Measurements from ENCODE around the gene TBC1D22A. TPM values are rescaled to one million over a fixed set of nuclear protein-coding genes. Genes with fewer than 3 reads are reported as not detected.

Gene TBC1D22A
- total RNA-seq, 1 donor from 2014 or later, result 23.2 TPM

- no peak overlapping the region for H3K4me3 Mint-ChIP-seq (ENCODE audit: low read depth)
- H3K27ac Mint-ChIP-seq, result no peak overlapping the region
- no peak for DNase-seq (ENCODE audit: low spot score, unreplicated experiment)
- peaks cover 1% of the 10 kb centered on the region for H3K36me3 Mint-ChIP-seq (ENCODE audit: insufficient read depth)
- no peak for TF ChIP-seq CTCF (IDR thresholded peaks at IDR 0.05; ENCODE audit: unreplicated experiment)
- no peaks in the 10 kb centered on the region for H3K27me3 Mint-ChIP-seq
- peaks cover 7% of the 10 kb centered on the region for H3K4me1 Mint-ChIP-seq (ENCODE audit: low read depth)
- no peaks in the 10 kb centered on the region for H3K9me3 Mint-ChIP-seq (ENCODE audit: low read depth)
Observed at GRCh38 chr22:46769706-46770105, 7.3 kb downstream of the TBC1D22A start.

GRCh38 chr22:46770151-46770641 lies 7.7 kb downstream of the TBC1D22A start:
- Mint-ChIP-seq H3K27me3 (no peaks in the 10 kb centered on the region), H3K27ac (peak overlapping the region; percentile 41)
- TF ChIP-seq CTCF (IDR thresholded peaks at IDR 0.05; ENCODE audit: unreplicated experiment), result no peak

GRCh38 chr22:46770726-46771125 lies 8.3 kb downstream of the TBC1D22A start:
- H3K27ac Mint-ChIP-seq, result peak overlapping the region; percentile 11
- TF ChIP-seq CTCF (IDR thresholded peaks at IDR 0.05; ENCODE audit: unreplicated experiment), result no peak
- no peak overlapping the region for H3K4me3 Mint-ChIP-seq (ENCODE audit: low read depth)
- H3K4me1 Mint-ChIP-seq (ENCODE audit: low read depth), result peaks cover 6% of the 10 kb centered on the region
- no peaks in the 10 kb centered on the region for H3K9me3 Mint-ChIP-seq (ENCODE audit: low read depth)
- H3K36me3 Mint-ChIP-seq (ENCODE audit: insufficient read depth), result peaks cover 1% of the 10 kb centered on the region
- H3K27me3 Mint-ChIP-seq, result no peaks in the 10 kb centered on the region
- DNase-seq (ENCODE audit: low spot score, unreplicated experiment), result no peak

More at GRCh38 chr22:46770151-46770641, 7.7 kb downstream of the TBC1D22A start:
- H3K36me3 Mint-ChIP-seq (ENCODE audit: insufficient read depth), result peaks cover 1% of the 10 kb centered on the region
- H3K4me1 Mint-ChIP-seq (ENCODE audit: low read depth), result peaks cover 5% of the 10 kb centered on the region
- no peaks in the 10 kb centered on the region for H3K9me3 Mint-ChIP-seq (ENCODE audit: low read depth)
- DNase-seq (ENCODE audit: low spot score, unreplicated experiment), result no peak
- H3K4me3 Mint-ChIP-seq (ENCODE audit: low read depth), result no peak overlapping the region

- no peak for TF ChIP-seq CTCF (IDR thresholded peaks at IDR 0.05; ENCODE audit: unreplicated experiment)
- DNase-seq (ENCODE audit: low spot score, unreplicated experiment), result no peak
- no peak overlapping the region for H3K4me3 Mint-ChIP-seq (ENCODE audit: low read depth)
- H3K9me3 Mint-ChIP-seq (ENCODE audit: low read depth), result no peaks in the 10 kb centered on the region
- peaks cover 1% of the 10 kb centered on the region for H3K36me3 Mint-ChIP-seq (ENCODE audit: insufficient read depth)
- no peaks in the 10 kb centered on the region for H3K27me3 Mint-ChIP-seq
- H3K4me1 Mint-ChIP-seq (ENCODE audit: low read depth), result peaks cover 10% of the 10 kb centered on the region
- H3K27ac Mint-ChIP-seq, result no peak overlapping the region
Observed at GRCh38 chr22:46773076-46773475, 10.6 kb downstream of the TBC1D22A start.

- peak overlapping the region; percentile 78 for H3K27ac Mint-ChIP-seq
- peaks cover 10% of the 10 kb centered on the region for H3K4me1 Mint-ChIP-seq (ENCODE audit: low read depth)
- no peak for TF ChIP-seq CTCF (IDR thresholded peaks at IDR 0.05; ENCODE audit: unreplicated experiment)
- no peak overlapping the region for H3K4me3 Mint-ChIP-seq (ENCODE audit: low read depth)
- H3K9me3 Mint-ChIP-seq (ENCODE audit: low read depth), result no peaks in the 10 kb centered on the region
- no peaks in the 10 kb centered on the region for H3K27me3 Mint-ChIP-seq
- H3K36me3 Mint-ChIP-seq (ENCODE audit: insufficient read depth), result peaks cover 1% of the 10 kb centered on the region
- DNase-seq (ENCODE audit: low spot score, unreplicated experiment), result no peak
Observed at GRCh38 chr22:46774253-46774979, 12.0 kb downstream of the TBC1D22A start.

Data from progenitor cell of endocrine pancreas (in vitro differentiated cells).